ENCODE results near the gene CANX.
A peak's percentile ranks its signal among the peaks of the same experiment; 100 is the strongest.

The CANX gene

DNA sequence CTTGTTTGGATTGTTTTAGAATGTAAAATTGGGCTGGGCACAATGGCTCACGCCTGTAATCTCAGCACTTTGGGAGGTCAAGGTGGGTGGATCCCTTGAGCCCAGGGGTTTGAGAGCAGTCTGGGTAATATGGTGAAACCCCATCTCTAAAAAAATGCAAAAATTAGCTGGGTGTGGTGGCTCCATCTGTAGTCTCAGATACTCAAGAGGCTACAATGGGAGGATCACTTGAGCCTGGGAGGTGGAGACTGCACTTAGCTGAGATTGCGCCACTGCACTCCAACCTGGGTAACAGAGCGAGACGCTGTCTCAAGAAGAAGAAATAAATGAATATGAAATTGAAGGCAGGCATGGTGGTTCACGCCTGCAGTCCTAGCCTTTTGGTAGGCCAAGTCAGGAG is 55.2 kb downstream of the CANX start:
- Histone ChIP-seq H3K27ac (ENCODE audit: low read length) (no peak overlapping the region), H3K9me3 (ENCODE audit: control insufficient read depth, insufficient read depth, low read length) (no peaks in the 10 kb centered on the region), H3K4me3 (ENCODE audit: low read length) (no peak overlapping the region), H3K4me1 (ENCODE audit: control insufficient read depth, insufficient read depth, low read length) (peaks cover 2% of the 10 kb centered on the region; the same call in 1 of the 2 replicates), H3K36me3 (ENCODE audit: control insufficient read depth, insufficient read depth, low read length) (no peaks in the 10 kb centered on the region), H3K27me3 (ENCODE audit: control insufficient read depth, insufficient read depth, low read length) (no peaks in the 10 kb centered on the region)
- WGBS (ENCODE audit: insufficient coverage, insufficient read length) = no CpG with 5 or more reads among the region's 5 CpGs
- DNase-seq (ENCODE audit: low read depth, low spot score) = no peak

DNA sequence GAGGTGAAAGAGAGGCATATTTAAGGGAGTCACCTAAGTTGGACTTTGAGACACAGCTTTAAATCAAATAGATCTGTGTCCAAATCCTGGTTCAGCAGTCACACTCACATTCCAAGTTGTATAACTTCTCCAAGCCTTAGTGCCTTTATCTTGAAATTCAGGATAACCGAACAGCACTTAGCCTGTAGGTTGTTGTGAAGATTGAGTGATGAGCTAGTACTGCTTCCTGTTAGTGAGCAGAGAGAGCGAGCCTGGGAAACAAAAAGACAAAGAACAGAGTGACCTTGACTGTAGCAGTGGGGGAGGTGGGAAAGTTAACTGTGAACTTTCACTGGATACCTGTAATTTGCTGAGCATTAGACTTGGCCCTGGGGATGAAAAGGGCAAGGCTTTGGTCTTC is 56.3 kb downstream of the CANX start:
- Histone ChIP-seq H3K4me1 (ENCODE audit: control insufficient read depth, insufficient read depth, low read length) (peaks cover 2% of the 10 kb centered on the region; the same call in 1 of the 2 replicates), H3K4me3 (ENCODE audit: low read length) (no peak overlapping the region), H3K36me3 (ENCODE audit: control insufficient read depth, insufficient read depth, low read length) (no peaks in the 10 kb centered on the region), H3K9me3 (ENCODE audit: control insufficient read depth, insufficient read depth, low read length) (no peaks in the 10 kb centered on the region), H3K27ac (ENCODE audit: low read length) (no peak overlapping the region), H3K27me3 (ENCODE audit: control insufficient read depth, insufficient read depth, low read length) (no peaks in the 10 kb centered on the region)
- no peak for DNase-seq (ENCODE audit: low read depth, low spot score)
- no CpG with 5 or more reads among the region's 2 CpGs for WGBS (ENCODE audit: insufficient coverage, insufficient read length)

- Histone ChIP-seq H3K4me3 (ENCODE audit: low read length) (no peak overlapping the region), H3K27me3 (ENCODE audit: control insufficient read depth, insufficient read depth, low read length) (no peaks in the 10 kb centered on the region), H3K9me3 (ENCODE audit: control insufficient read depth, insufficient read depth, low read length) (no peaks in the 10 kb centered on the region), H3K36me3 (ENCODE audit: control insufficient read depth, insufficient read depth, low read length) (no peaks in the 10 kb centered on the region), H3K4me1 (ENCODE audit: control insufficient read depth, insufficient read depth, low read length) (peaks cover 7% of the 10 kb centered on the region; the same call in 1 of the 2 replicates), H3K27ac (ENCODE audit: low read length) (no peak overlapping the region)
- whole genome bisulfite sequencing (ENCODE audit: insufficient coverage, insufficient read length) = no CpG with 5 or more reads among the region's 8 CpGs
- no peak for DNase-seq (ENCODE audit: low read depth, low spot score)
Measured at GRCh38 chr5:179758955-179759354, 60.2 kb downstream of the CANX start.

DNA sequence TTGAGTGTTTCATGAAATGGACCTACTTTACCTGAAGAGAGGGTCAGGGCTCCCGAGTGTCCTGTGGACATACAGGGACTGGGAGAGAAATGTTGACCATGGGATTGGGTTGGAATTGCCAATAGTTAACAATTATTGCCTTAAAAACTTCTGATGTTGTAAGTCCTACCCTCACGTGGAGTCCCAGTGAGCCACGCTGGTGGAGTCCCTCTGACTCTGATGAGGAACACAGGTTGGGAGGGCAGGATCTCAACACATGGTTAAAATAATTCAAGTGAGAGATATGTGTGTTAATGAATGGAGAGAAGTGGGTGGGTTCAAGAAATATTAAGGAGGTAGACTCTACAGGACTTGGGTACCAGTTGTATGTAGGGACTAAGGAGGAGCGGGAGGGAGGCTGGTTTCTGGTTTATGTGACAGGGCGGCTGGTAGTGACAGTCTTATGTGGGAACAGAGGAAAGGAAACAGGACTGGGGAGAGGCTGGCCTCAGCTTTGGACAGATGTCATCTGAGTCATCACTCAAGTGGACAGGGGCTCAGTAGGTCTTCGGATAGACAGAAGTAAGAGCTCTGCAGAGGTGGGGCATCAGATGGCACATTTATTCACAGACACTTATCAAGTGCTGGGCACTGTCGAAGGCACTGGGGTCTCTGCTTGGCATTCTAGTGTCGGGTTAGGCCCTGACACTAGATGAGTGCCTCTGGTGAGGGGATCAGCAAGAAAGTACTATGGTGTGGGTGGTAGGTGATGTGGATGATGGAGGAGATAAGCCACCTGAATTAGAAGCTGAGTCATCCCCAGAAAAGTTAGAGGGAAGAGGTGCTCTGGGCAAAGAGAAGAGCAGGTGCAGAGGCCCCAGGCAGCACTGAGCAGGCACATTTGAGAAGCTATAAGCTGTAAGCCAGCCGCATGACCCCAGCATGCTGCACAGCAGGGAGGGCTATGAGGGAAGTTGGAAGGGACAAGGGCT is 61.1 kb downstream of the CANX start:
- H3K4me3 ChIP-seq (ENCODE audit: low read length) = no peak overlapping the region
- no CpG with 5 or more reads among the region's 9 CpGs for WGBS (ENCODE audit: insufficient coverage, insufficient read length)
- no peak for DNase-seq (ENCODE audit: low read depth, low spot score)
- no peaks in the 10 kb centered on the region for H3K36me3 ChIP-seq (ENCODE audit: control insufficient read depth, insufficient read depth, low read length)
- no peaks in the 10 kb centered on the region for H3K27me3 ChIP-seq (ENCODE audit: control insufficient read depth, insufficient read depth, low read length)
- no peak overlapping the region for H3K27ac ChIP-seq (ENCODE audit: low read length)
- no peaks in the 10 kb centered on the region for H3K9me3 ChIP-seq (ENCODE audit: control insufficient read depth, insufficient read depth, low read length)
- peaks cover 5% of the 10 kb centered on the region; the same call in 1 of the 2 replicates for H3K4me1 ChIP-seq (ENCODE audit: control insufficient read depth, insufficient read depth, low read length)

GRCh38 chr5:179762079-179762780 is 63.5 kb downstream of the CANX start:
- 0 out of 2 replicates have a peak, but pooled peaks cover 5% of the 10 kb centered on the region for H3K4me1 ChIP-seq (ENCODE audit: control insufficient read depth, insufficient read depth, low read length)

DNA sequence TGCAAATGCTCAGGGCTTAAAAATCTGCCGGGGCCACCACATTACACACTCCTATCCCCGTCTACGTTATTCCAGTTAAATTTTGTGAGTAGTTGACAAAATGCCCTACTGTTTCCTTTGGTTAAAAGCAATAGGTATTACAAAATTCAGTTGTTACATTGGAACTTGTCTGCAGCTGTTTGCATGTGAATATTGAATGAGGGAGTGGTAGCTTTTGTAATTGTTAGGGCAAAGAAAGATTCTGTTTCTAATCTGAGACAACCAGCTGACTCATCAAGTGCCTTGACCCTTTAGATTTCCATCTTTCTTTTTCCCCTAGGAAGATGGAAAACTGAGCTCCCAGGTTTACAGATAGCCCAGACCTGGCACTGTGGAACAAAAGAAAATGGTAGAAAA is 64.0 kb downstream of the CANX start:
- Histone ChIP-seq H3K27ac (ENCODE audit: low read length) (no peak overlapping the region), H3K4me3 (ENCODE audit: low read length) (no peak overlapping the region), H3K27me3 (ENCODE audit: control insufficient read depth, insufficient read depth, low read length) (no peaks in the 10 kb centered on the region), H3K36me3 (ENCODE audit: control insufficient read depth, insufficient read depth, low read length) (0 out of 2 replicates have a peak, but pooled peaks cover 8% of the 10 kb centered on the region), H3K4me1 (ENCODE audit: control insufficient read depth, insufficient read depth, low read length) (0 out of 2 replicates have a peak, but pooled peaks cover 5% of the 10 kb centered on the region), H3K9me3 (ENCODE audit: control insufficient read depth, insufficient read depth, low read length) (no peaks in the 10 kb centered on the region)
- no peak for DNase-seq (ENCODE audit: low read depth, low spot score)
- WGBS (ENCODE audit: insufficient coverage, insufficient read length) = no CpG with 5 or more reads among the region's 3 CpGs

More at GRCh38 chr5:179762079-179762780, 63.5 kb downstream of the CANX start:
- H3K4me3 ChIP-seq (ENCODE audit: low read length) = no peak overlapping the region
- H3K27ac ChIP-seq (ENCODE audit: low read length) = no peak overlapping the region
- no peaks in the 10 kb centered on the region for H3K9me3 ChIP-seq (ENCODE audit: control insufficient read depth, insufficient read depth, low read length)
- DNase-seq (ENCODE audit: low read depth, low spot score) = no peak
- no CpG with 5 or more reads among the region's 10 CpGs for WGBS (ENCODE audit: insufficient coverage, insufficient read length)
- H3K27me3 ChIP-seq (ENCODE audit: control insufficient read depth, insufficient read depth, low read length) = no peaks in the 10 kb centered on the region
- H3K36me3 ChIP-seq (ENCODE audit: control insufficient read depth, insufficient read depth, low read length) = 0 out of 2 replicates have a peak, but pooled peaks cover 8% of the 10 kb centered on the region

GRCh38 chr5:179763215-179763945 is 64.6 kb downstream of the CANX start:
- 0 out of 2 replicates have a peak, but pooled peaks cover 8% of the 10 kb centered on the region for H3K36me3 ChIP-seq (ENCODE audit: control insufficient read depth, insufficient read depth, low read length)

GRCh38 chr5:179764056-179764455 is 65.3 kb downstream of the CANX start:
- DNase-seq (ENCODE audit: low read depth, low spot score) = no peak
- Histone ChIP-seq H3K27me3 (ENCODE audit: control insufficient read depth, insufficient read depth, low read length) (no peaks in the 10 kb centered on the region), H3K27ac (ENCODE audit: low read length) (no peak overlapping the region), H3K4me1 (ENCODE audit: control insufficient read depth, insufficient read depth, low read length) (0 out of 2 replicates have a peak, but pooled peaks cover 5% of the 10 kb centered on the region), H3K9me3 (ENCODE audit: control insufficient read depth, insufficient read depth, low read length) (no peaks in the 10 kb centered on the region), H3K4me3 (ENCODE audit: low read length) (no peak overlapping the region), H3K36me3 (ENCODE audit: control insufficient read depth, insufficient read depth, low read length) (0 out of 2 replicates have a peak, but pooled peaks cover 8% of the 10 kb centered on the region)
- no CpG with 5 or more reads among the region's 8 CpGs for WGBS (ENCODE audit: insufficient coverage, insufficient read length)

More at GRCh38 chr5:179763215-179763945, 64.6 kb downstream of the CANX start:
- Histone ChIP-seq H3K27ac (ENCODE audit: low read length) (no peak overlapping the region), H3K4me1 (ENCODE audit: control insufficient read depth, insufficient read depth, low read length) (0 out of 2 replicates have a peak, but pooled peaks cover 5% of the 10 kb centered on the region), H3K9me3 (ENCODE audit: control insufficient read depth, insufficient read depth, low read length) (no peaks in the 10 kb centered on the region), H3K27me3 (ENCODE audit: control insufficient read depth, insufficient read depth, low read length) (no peaks in the 10 kb centered on the region), H3K4me3 (ENCODE audit: low read length) (no peak overlapping the region)
- no CpG with 5 or more reads among the region's 10 CpGs for WGBS (ENCODE audit: insufficient coverage, insufficient read length)
- peak; percentile 41 for DNase-seq (ENCODE audit: low read depth, low spot score)

DNA sequence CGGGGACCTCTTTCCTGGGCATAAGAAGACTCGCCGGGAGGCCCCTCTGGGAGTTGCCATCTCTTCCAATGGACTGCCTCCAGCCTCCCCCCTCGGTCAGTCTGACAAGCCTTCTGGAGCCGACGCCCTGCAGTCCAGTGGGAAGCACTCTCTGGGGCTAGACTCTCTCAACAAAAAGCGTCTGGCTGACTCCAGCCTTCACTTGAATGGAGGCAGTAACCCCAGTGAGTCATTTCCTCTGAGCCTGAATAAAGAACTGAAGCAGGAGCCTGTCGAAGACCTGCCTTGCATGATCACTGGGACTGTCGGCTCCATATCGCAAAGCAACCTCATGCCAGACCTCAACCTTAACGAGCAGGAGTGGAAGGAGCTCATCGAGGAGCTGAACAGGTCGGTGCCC is 66.6 kb downstream of the CANX start:
- H3K9me3 ChIP-seq (ENCODE audit: control insufficient read depth, insufficient read depth, low read length) = no peaks in the 10 kb centered on the region
- peaks cover 8% of the 10 kb centered on the region; the same call in 1 of the 2 replicates for H3K36me3 ChIP-seq (ENCODE audit: control insufficient read depth, insufficient read depth, low read length)
- no peak for DNase-seq (ENCODE audit: low read depth, low spot score)
- no peaks in the 10 kb centered on the region for H3K27me3 ChIP-seq (ENCODE audit: control insufficient read depth, insufficient read depth, low read length)
- H3K27ac ChIP-seq (ENCODE audit: low read length) = no peak overlapping the region
- H3K4me1 ChIP-seq (ENCODE audit: control insufficient read depth, insufficient read depth, low read length) = 0 out of 2 replicates have a peak, but pooled peaks cover 5% of the 10 kb centered on the region
- H3K4me3 ChIP-seq (ENCODE audit: low read length) = no peak overlapping the region
- WGBS (ENCODE audit: insufficient coverage, insufficient read length) = no CpG with 5 or more reads among the region's 13 CpGs

Data from iPS DF 6.9 (cell line).